GM12878 (cell line): ENCODE data around the gene BNC2. TPM values are rescaled to one million over a fixed set of nuclear protein-coding genes. Genes with fewer than 3 reads are reported as not detected.

Source experiments
- ATAC-seq: fragments of 200-7000 bp; cut with Tn5 transposase; 3 replicates; pipeline ENCODE4 v1.9.1; 2020; ENCODE audit warnings: mild to moderate bottlenecking, moderate library complexity
- BruUV-seq: library from RNA; stranded (reverse); fragments of 400-500 nt; replicated peaks from 2 replicates; lab custom pipeline; 2021; lab: Mats Ljungman, UMichigan
- CTCF ChIA-PET: fragments of 300-600 bp; sonication (Branson Sonifier 250); formaldehyde crosslinking; extraction: SDS; loops from one replicate; lab custom pipeline; 2021; ENCODE audit warnings: inconsistent platforms; lab: Yijun Ruan, JAX
- POLR2A ChIA-PET: fragments of 350-600 bp; formaldehyde crosslinking; extraction: SDS; loops from one replicate; lab custom pipeline; 2021; ENCODE audit warnings: inconsistent platforms; lab: Charles Lee
- RAD21 ChIA-PET: fragments of 300-600 bp; sonication (Branson Sonifier 250); formaldehyde crosslinking; loops from one replicate; lab custom pipeline; 2023; ENCODE audit warnings: antibody characterized with exemption; ENCODE audit not compliant: unreplicated experiment; lab: Charles Lee
- SMC1A ChIA-PET: fragments of 300-600 bp; sonication (Branson Sonifier 250); formaldehyde crosslinking; loops from one replicate; lab custom pipeline; 2023; ENCODE audit not compliant: unreplicated experiment, uncharacterized antibody; lab: Charles Lee
- DNase-seq: peaks from one replicate; pipeline ENCODE4 v3.0.0-alpha.2; 2011; ENCODE audit warnings: low read depth, low spot score
- FAIRE-seq: peaks from 3 replicates; lab custom pipeline; 2011; peaks lifted over from hg19 to GRCh38; lab: Jason Lieb, UNC
- H2AFZ ChIP-seq: 2 replicates; pipeline ENCODE4 v1.6.0; 2011; ENCODE audit warnings: low read depth, low read length, control low read depth; ENCODE audit not compliant: control insufficient read depth
- H3K27ac ChIP-seq: 2 replicates; pipeline ENCODE4 v1.5.1; 2011; ENCODE audit warnings: control low read depth; ENCODE audit not compliant: control insufficient read depth, insufficient read depth
- H3K27me3 ChIP-seq, 2 experiments: replicated peaks in 1 of 2; 2 replicates each; pipeline versions ENCODE4 v1.6.0 to v1.6.1; 2011; ENCODE audit warnings: low read length in 1 of 2; ENCODE audit not compliant: control insufficient read depth in 2 of 2, insufficient read depth in 2 of 2
- H3K36me3 ChIP-seq, 2 experiments: 2 replicates each; pipeline ENCODE4 v1.5.1; 2011; ENCODE audit warnings: low read length in 1 of 2; ENCODE audit not compliant: control insufficient read depth in 2 of 2, insufficient read depth in 2 of 2
- H3K4me1 ChIP-seq: 2 replicates; pipeline ENCODE4 v1.6.1; 2011; ENCODE audit warnings: mild to moderate bottlenecking, low read length, moderate library complexity, mixed read lengths; ENCODE audit not compliant: control insufficient read depth, insufficient read depth
- H3K4me2 ChIP-seq: 2 replicates; pipeline ENCODE4 v1.6.0; 2011; ENCODE audit warnings: control low read depth; ENCODE audit not compliant: control insufficient read depth, insufficient read depth
- H3K4me3 ChIP-seq: fragments of 200-600 bp; sonication (generic); 2 replicates; pipeline ENCODE4 v1.5.1; 2016
- H3K79me2 ChIP-seq: 2 replicates; pipeline ENCODE4 v1.6.0; 2011; ENCODE audit warnings: low read length; ENCODE audit not compliant: control insufficient read depth, insufficient read depth
- H3K9ac ChIP-seq: 2 replicates; pipeline ENCODE4 v1.8.0; 2011; ENCODE audit warnings: low read length, control low read depth, mixed read lengths; ENCODE audit not compliant: control insufficient read depth, insufficient read depth
- H3K9me3 ChIP-seq: replicated peaks from 3 replicates; pipeline ENCODE4 v1.5.1; 2011; ENCODE audit warnings: mild to moderate bottlenecking, low read length; ENCODE audit not compliant: control insufficient read depth, insufficient read depth
- H4K20me1 ChIP-seq: 2 replicates; pipeline ENCODE4 v1.6.0; 2011; ENCODE audit not compliant: control insufficient read depth, insufficient read depth
- BRCA1 ChIP-seq: IDR thresholded peaks from 2 replicates; pipeline ENCODE4 v1.6.1; 2011; ENCODE audit warnings: low read depth, low read length, improper control_type of control experiment
- CBX3 ChIP-seq: fragments of 200-600 bp; sonication (generic); IDR thresholded peaks from 2 replicates; pipeline ENCODE4 v1.6.1; 2016; ENCODE audit warnings: low read depth, borderline replicate concordance
- E4F1 ChIP-seq: fragments of 450-650 bp; IDR thresholded peaks from 2 replicates; pipeline ENCODE4 v1.6.1; 2018; ENCODE audit warnings: borderline replicate concordance, mild to moderate bottlenecking; ENCODE audit not compliant: partially characterized antibody
- FOS ChIP-seq: IDR thresholded peaks from 3 replicates; pipeline ENCODE4 v1.6.1; 2011; ENCODE audit warnings: borderline replicate concordance; ENCODE audit not compliant: insufficient read length; ENCODE audit errors: extremely low read depth
- MYC ChIP-seq: IDR thresholded peaks from 2 replicates; pipeline ENCODE4 v1.6.1; 2011; ENCODE audit warnings: mild to moderate bottlenecking, low read length, moderate library complexity, inconsistent platforms; ENCODE audit not compliant: insufficient read depth, insufficient replicate concordance, insufficient read length, severe bottlenecking
- NFYA ChIP-seq: IDR thresholded peaks from 2 replicates; pipeline ENCODE4 v1.6.1; 2011; ENCODE audit warnings: low read depth, mild to moderate bottlenecking, low read length, improper control_type of control experiment, borderline replicate concordance
- NR2C1 ChIP-seq: fragments of 450-650 bp; IDR thresholded peaks from 2 replicates; pipeline ENCODE4 v1.6.1; 2017; ENCODE audit warnings: antibody characterized with exemption, mild to moderate bottlenecking, moderate library complexity
- PAX5 ChIP-seq: IDR thresholded peaks from 2 replicates; pipeline ENCODE4 v1.6.1; 2011; ENCODE audit warnings: low read depth, low read length, borderline replicate concordance
- RAD51 ChIP-seq: fragments of 450-650 bp; IDR thresholded peaks from 2 replicates; pipeline ENCODE4 v1.6.1; 2016; ENCODE audit warnings: moderate library complexity, mild to moderate bottlenecking, inconsistent platforms
- RBBP5 ChIP-seq: fragments of 200-600 bp; sonication (generic); conservative IDR thresholded peaks from 2 replicates; pipeline ENCODE4 v1.6.1; 2016
- REST ChIP-seq: IDR thresholded peaks from 2 replicates; pipeline ENCODE4 v1.6.1; 2012; ENCODE audit warnings: mild to moderate bottlenecking, low read depth, low read length
- SIN3A ChIP-seq: IDR thresholded peaks from 2 replicates; pipeline ENCODE4 v1.6.1; 2012; ENCODE audit warnings: low read depth, low read length, improper control_type of control experiment
- ZNF217 ChIP-seq: fragments of 450-650 bp; IDR thresholded peaks from 2 replicates; pipeline ENCODE4 v1.6.1; 2017; ENCODE audit warnings: antibody characterized with exemption, mild to moderate bottlenecking
- ZNF274 ChIP-seq: IDR thresholded peaks from one replicate; pipeline ENCODE4 v1.8.0; 2011; ENCODE audit not compliant: insufficient read length, insufficient read depth
- ZSCAN29 ChIP-seq: fragments of 450-650 bp; IDR thresholded peaks from 2 replicates; pipeline ENCODE4 v1.6.1; 2017; ENCODE audit warnings: mild to moderate bottlenecking, moderate library complexity
- WGBS: methylation state at CpG from one replicate; pipeline ENCODE4 v1.1.6; 2016; ENCODE audit warnings: low lambda C conversion rate; ENCODE audit not compliant: insufficient replicate concordance, insufficient coverage; ENCODE audit errors: missing lambda C conversion rate; 5-methylcytosine and 5-hydroxymethylcytosine counted together
- in situ Hi-C: fragments of 300-500 bp; cut with MboI; formaldehyde crosslinking; loops from 9 replicates; pipeline ENCODE4 v1.14.3; 2018; ENCODE audit warnings: mixed read lengths
- intact Hi-C: fragments of 100-400 bp; cut with micrococcal nuclease; formaldehyde crosslinking; loops from one replicate; pipeline ENCODE4 v1.14.2; 2022; ENCODE audit not compliant: unreplicated experiment
- polyA plus RNA-seq, 11 experiments: library from polyadenylated mRNA; depleted of rRNA in 4 of 11; unstranded in 6 of 11; stranded (reverse) in 5 of 11; fragments of >200 nt; fragmentation: Nextera tagmentation in 4 of 11; fragmentation: Illumina TruSeq in 1 of 11; extraction: Ambion mirVana in 4 of 11; extraction: Trizol in 1 of 11; gene quantifications; 1 replicate in 1 of 11; 2 replicates in 10 of 11; pipeline versions ENCODE4 v1.2.1 to v1.2.3, GENCODE V29; 2011 to 2016; ENCODE audit warnings: inconsistent platforms in 2 of 11, missing spikeins in 2 of 11, low read depth in 1 of 11
- total RNA-seq, 4 experiments: library from RNA; depleted of rRNA in 3 of 4; stranded (reverse); fragments of >200 nt in 3 of 4; fragmentation: Illumina TruSeq in 1 of 4; extraction: Trizol in 1 of 4; gene quantifications; 2 replicates each; pipeline versions ENCODE4 v1.2.1 to v1.2.3, GENCODE V29; 2013 to 2021

BNC2 gene
- total and polyA plus RNA-seq, 10 of the 15 experiments (the other 5 are each of a cell fraction or from before 2014, with no cell fraction given), result 0.05 to 14.5 (median 0.26) TPM

GRCh38 chr9:16821344-16821743 is 49.1 kb downstream of the BNC2 start:
- 0% methylated on average over 1 of the region's 1 CpG for WGBS
- ChIA-PET SMC1A (no interaction called here), CTCF (interaction anchor here (0.6 to 0.7 kb wide), 2 partner anchors 33 to 554 kb away, joined by 3 read pairs; no protein-coding TSS in a partner anchor)
- Histone ChIP-seq H3K27me3 (no peaks in the 10 kb centered on the region), H3K4me2 (no peak overlapping the region), H2AFZ (no peak overlapping the region)
- no peak for ATAC-seq
- no peak for TF ChIP-seq RAD51
- TF ChIP-seq MYC, result no peak
- TF ChIP-seq CBX3, result no peak
- no peak for TF ChIP-seq NFYA
- TF ChIP-seq BRCA1, result no peak
- no peak for TF ChIP-seq NR2C1
- TF ChIP-seq E4F1, result no peak
- TF ChIP-seq REST, result no peak
- TF ChIP-seq ZNF274, result no peak
- TF ChIP-seq FOS, result no peak
- no peak for TF ChIP-seq SIN3A
- no peak for TF ChIP-seq ZNF217
- TF ChIP-seq RBBP5, result no peak
- TF ChIP-seq PAX5, result no peak
- no peak for TF ChIP-seq ZSCAN29
- TF ChIP-seq, all 136 proteins: peak for 0
- intact Hi-C loops, result loop anchor here (10.0 kb wide), 1 partner anchor 627 kb away; no protein-coding TSS in a partner anchor
- ChIA-PET RAD21 (no interaction called here), POLR2A (no interaction called here)
- no peak overlapping the region for H3K27ac ChIP-seq
- no peak for DNase-seq
- in situ Hi-C loops, result no loop called here
- H3K9ac ChIP-seq, result no peak overlapping the region
- H3K9me3 ChIP-seq, result no peaks in the 10 kb centered on the region
- FAIRE-seq, result no peak
- H3K4me3 ChIP-seq, result no peak overlapping the region
- H3K79me2 ChIP-seq, result no peaks in the 10 kb centered on the region
- BruUV-seq, result no TSS peak
- no peaks in the 10 kb centered on the region for H4K20me1 ChIP-seq
- H3K4me1 ChIP-seq, result no peaks in the 10 kb centered on the region
- no peaks in the 10 kb centered on the region for H3K36me3 ChIP-seq
